HG03097 (cell line): ENCODE data around the gene KRTAP24-1.

Experiments
- ATAC-seq: cut with Tn5 transposase; IDR thresholded peaks from one replicate; pipeline ENCODE4 v1.9.1; 2021; ENCODE audit not compliant: unreplicated experiment, low FRiP score

The KRTAP24-1 gene

DNA sequence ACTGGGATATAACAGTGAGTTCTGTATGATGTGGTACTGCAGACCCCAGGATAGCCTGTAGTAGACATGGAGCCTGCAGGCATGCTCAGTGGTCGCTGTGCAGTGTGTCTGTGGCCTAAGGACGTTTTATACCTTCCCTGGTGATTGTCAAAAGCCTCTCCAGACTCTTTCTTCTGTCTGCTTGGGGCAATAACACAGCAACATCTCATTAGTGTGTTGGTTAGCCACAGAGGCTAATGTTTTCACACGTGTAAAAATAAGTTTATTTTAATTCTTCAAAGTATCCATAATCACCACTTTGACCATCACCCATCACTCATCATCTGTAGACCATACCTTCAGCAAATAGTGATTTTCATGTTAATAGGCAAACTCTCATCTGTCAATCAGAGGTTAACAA lies at the start of gene KRTAP24-1:
Gene KRTAP24-1 (minus strand): TSS at position 101 of the 400 bp plus-strand sequence. CDS start 18 bp downstream, at position 83.
- no peak for ATAC-seq

GRCh38 chr21:30329203-30329875 lies 46.6 kb upstream of the KRTAP24-1 start:
- ATAC-seq = no peak

- ATAC-seq = no peak
These were observed 43.6 kb upstream of the KRTAP24-1 start for GRCh38 chr21:30326390-30326789.

GRCh38 chr21:30320215-30320614 lies 37.5 kb upstream of the KRTAP24-1 start, which contains the start of gene KRTAP26-1:
KRTAP26-1 (minus strand) TSS chr21:30320315; CDS start chr21:30320035, 280 bp downstream.
- ATAC-seq = no peak

DNA sequence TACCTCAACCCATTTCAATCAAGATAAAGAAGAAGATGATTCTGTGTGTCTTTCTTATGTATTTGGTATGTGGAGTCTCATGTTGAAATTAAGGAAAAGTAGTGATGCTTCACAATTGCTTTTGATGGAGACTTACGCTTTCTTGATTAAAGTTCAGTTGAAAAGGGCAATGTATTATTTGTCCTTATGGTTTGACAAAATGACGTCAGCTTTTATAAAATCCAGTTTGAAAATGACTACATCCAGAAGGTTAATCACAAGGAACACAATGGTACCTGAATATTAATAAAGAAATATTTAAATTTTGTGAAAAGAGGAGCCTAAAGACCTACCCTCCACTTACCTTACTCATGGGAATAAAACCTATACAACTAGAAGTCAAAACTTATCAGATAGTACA lies 33.0 kb upstream of the KRTAP24-1 start:
- ATAC-seq = no peak

GRCh38 chr21:30306884-30307283 lies 24.1 kb upstream of the KRTAP24-1 start:
- no peak for ATAC-seq

GRCh38 chr21:30305136-30305535 lies 22.4 kb upstream of the KRTAP24-1 start:
- no peak for ATAC-seq

GRCh38 chr21:30289215-30289614 lies 6.5 kb upstream of the KRTAP24-1 start, which contains the start of gene KRTAP25-1:
KRTAP25-1 (minus strand) TSS chr21:30289514; CDS start chr21:30289490, 24 bp downstream.
- no peak for ATAC-seq

- ATAC-seq = no peak
These were observed 11.1 kb downstream of the KRTAP24-1 start for GRCh38 chr21:30271611-30272010.

GRCh38 chr21:30271156-30271555 lies 11.6 kb downstream of the KRTAP24-1 start:
- ATAC-seq = no peak

DNA sequence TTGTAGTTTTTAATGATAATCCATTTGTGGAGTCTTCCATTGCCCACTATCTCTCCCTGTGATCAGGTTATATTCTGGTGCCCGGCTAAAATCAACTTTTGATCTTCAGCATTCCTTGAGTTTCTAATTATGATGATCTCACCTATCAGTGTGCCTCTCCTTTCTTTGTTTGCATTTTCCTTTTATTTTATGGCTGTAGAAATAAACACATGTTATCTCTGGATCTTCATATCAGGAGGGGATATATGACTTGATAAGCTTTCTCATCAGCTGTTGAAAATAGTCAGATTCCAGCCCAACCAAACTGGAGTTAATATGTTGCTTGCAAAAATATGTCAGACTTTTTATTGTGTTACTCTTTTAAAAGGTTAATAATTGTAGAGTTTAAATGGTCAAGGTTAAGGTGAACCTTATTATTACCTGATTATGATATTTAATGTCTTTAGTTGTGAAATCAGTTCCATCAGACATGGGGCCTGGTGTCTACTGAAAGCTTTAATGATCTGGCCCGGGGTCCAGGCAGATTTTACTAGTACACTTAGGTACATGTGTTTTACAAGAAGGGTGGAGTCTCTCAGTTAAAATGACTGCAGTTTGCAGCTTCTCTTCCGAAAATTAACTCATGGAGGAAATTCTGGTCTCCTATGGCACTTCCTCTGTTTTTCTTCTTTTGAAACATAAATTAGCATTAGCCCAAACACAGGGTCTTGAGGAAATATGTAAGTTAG lies 12.8 kb downstream of the KRTAP24-1 start:
- no peak for ATAC-seq

- ATAC-seq = no peak
These were observed 14.0 kb downstream of the KRTAP24-1 start for GRCh38 chr21:30268608-30269197.

DNA sequence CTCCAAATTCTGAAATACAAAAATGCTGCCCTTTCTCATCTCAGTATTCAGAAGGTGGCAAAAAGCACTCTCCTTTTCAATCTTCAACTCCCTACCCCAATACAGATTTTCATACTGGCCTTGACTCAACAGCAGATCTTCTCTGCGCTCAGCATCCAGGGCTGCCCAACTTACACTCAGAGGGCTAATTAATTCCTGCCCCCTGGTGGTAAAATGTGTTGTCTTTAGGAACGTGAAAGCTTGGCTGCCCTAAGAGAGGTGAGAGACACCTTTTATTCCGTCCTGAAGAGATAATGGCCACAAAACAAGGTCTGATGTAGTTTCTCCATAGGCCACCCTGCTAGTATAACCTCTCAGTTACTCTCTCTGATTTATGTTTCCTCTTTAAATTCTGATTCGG lies 25.0 kb downstream of the KRTAP24-1 start:
- no peak for ATAC-seq

DNA sequence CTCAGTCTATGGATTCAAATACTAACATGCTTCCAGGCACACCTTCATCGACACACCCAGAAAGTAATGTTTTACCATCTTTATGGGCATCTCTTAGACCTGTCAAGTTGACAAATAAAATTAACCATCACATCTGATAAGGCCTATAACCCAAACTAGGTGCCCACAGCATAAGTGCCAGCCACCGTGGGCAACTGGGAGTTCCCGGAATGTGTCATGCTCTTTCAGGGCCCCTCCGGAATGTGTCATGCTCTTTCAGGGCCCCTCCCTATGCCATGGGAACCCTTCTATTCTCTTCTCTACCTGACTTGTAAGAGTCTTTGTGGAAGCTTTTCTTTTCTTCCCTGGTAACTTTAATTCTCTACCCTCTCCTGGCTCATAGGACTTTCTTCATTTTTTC lies 26.6 kb downstream of the KRTAP24-1 start:
- ATAC-seq = no peak

GRCh38 chr21:30255679-30256078 lies 27.1 kb downstream of the KRTAP24-1 start:
- no peak for ATAC-seq

DNA sequence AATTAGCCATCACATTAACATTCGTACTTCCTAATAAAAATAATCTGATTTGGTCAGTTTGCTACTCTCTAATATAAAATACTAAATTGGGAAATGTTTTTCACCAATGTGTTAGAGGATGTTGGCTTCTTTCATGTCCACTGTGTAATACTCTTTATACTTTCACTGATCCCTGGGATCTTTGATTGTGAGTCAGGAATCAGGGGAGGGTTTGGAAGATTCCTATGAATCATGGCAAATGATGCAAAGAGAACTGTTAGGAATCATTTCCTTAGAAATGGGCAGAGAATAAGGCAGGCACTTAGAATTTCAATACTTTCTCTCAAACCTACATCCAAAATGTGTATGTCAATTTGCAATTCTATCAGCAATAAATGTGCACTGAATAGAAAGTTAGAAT lies 31.0 kb downstream of the KRTAP24-1 start:
- no peak for ATAC-seq

- ATAC-seq = no peak
These were observed 32.8 kb downstream of the KRTAP24-1 start for GRCh38 chr21:30249936-30250335.

DNA sequence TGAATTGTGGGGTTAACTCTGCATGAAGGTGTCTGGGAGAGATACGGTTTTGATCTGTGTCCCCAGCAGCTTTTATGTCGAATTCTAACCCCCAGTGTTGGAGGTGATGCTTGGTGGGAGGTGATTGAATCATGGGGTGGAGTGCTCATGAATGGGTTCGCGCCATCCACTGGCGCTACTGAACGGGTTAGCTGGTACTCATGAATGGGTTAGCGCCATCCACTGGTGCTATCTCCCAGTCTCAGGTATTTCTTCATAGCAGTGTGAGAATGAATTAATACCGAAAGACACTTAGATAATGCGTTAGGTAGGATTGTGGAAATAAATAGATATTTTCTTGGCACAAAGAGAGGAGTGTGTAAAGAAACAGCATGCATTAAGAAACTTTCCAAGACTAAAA lies 33.9 kb downstream of the KRTAP24-1 start:
- ATAC-seq = no peak

DNA sequence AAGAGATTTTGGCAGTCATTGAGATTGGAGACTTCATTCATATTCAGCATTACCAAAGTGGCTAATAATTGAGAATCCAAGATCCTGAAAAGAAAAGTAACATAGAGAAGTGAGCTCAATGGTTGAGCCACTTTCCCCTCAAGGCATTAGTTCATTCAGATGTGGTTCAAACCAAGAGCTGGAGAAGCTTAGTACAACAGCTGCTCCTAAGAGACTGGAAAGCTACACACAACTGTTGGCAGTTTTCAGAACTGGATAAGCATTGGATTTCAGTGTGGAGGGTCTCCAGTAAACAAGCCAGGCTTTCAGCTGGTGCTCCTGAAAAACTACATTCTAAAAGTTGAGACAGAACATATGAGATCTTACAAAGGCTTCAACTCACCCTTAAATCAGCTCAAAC lies 37.7 kb downstream of the KRTAP24-1 start:
- no peak for ATAC-seq

DNA sequence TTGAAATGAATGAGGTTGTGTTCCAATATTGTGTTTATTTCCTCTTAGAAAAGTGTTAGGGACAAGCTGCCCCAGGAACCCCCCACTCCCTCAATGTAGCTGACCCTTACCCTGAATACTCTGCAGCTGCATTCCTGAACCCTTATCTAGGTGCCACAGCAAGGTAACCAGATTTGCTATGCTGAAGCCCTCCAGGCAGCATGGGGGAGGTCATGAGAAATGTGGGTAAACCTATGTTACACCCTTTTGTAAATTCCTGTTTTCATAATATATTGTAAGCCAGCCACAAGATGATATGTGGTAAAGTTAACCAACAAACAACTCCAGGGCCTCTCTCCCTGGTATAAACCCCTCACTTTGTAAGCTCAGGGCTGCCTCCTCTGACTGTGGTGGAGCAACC lies 39.1 kb downstream of the KRTAP24-1 start:
- no peak for ATAC-seq

DNA sequence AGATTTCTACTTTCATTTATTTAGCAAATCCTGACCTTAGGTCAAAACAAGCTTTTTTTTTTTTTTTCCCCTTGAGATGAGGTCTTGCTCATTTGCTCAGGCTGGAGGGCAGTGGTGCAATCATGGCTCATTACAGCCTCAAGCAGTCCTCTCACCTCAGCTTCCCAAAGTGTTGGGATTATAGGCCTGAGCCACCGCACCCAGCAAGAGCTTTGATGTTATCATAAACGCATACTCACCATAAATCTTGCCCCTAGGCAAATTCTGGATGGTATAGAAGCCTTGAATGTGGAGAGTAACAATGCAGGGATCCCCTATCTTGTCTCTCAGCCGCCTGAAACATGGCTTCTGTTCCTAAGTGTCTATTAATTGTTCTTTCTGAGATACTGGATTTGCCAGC lies 42.1 kb downstream of the KRTAP24-1 start:
- ATAC-seq = no peak

- ATAC-seq = no peak
These were observed 44.6 kb downstream of the KRTAP24-1 start for GRCh38 chr21:30238168-30238567.
